H54 (cell line): ENCODE results near the gene ARHGEF25.

Experiments
- DNase-seq: peaks from one replicate; pipeline ENCODE4 v3.0.0; 2011; ENCODE audit warnings: low spot score, mixed read lengths; ENCODE audit not compliant: insufficient read length
- FAIRE-seq: peaks from 3 replicates; lab custom pipeline; 2011; peaks lifted over from hg19 to GRCh38; lab: Jason Lieb, UNC
- POLR2A ChIP-seq: IDR thresholded peaks from 2 replicates; pipeline ENCODE4 v1.6.1; 2011; ENCODE audit warnings: low read depth, mild to moderate bottlenecking, low read length

ARHGEF25 gene

DNA sequence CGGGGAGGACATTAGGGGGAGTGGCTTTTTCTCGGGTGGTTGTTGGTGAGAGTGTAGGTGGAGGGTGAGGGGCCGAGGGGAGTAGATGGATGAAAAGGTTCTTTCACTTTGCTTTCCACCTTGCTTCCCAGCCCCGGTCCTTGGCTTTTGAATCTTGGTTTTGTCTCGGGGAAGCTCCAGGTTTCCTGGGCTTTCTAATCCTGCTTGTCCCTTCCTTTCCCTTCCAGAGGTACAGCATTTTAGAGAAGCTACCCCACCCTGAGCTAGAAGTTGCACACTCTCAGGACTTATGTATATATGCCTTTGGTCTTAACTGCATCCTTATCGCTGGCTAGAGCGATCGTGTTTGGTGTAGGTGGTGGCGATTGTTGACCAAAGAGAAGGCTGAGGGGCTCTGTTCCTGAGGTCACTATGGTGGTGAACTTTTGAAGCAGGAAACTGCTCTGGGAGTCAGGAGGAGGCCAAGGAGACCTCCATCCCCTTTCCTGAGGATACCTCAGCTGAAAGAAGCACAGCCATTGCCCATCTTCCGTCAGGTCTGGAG, 19.4 kb upstream of the ARHGEF25 start:
- TF ChIP-seq POLR2A = no peak
- no peak for FAIRE-seq
- no peak for DNase-seq

DNA sequence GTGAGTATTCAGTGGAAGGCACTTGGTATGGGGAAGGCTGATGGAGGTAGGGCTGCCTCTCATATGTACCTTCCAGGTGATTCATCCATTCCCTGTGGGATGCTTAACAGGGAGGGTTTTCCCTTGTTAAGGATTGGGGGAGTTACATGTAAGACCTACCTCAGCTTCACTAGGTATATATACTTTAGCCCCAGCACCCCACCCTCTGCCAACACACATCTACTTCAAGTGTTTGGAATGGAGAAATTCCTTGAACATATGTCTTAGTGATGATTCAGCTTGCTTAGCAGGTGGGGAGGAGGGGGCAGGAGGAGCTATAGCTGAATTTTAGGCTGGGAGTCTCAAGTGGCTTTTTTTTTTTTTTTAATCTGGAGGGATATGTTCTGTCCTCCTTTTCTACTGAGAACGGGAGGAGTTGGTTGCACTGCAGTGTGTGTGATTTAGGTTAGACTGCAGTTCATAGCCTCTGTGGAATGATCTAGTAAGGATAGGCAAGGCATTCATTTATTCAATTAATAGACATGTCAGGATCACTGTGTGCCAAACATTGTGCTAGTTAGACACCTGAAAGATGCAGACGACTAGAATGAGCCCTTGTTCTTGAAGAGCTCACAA, 18.6 kb upstream of the ARHGEF25 start:
- DNase-seq = peak; percentile 54
- FAIRE-seq = no peak
- TF ChIP-seq POLR2A = no peak

DNA sequence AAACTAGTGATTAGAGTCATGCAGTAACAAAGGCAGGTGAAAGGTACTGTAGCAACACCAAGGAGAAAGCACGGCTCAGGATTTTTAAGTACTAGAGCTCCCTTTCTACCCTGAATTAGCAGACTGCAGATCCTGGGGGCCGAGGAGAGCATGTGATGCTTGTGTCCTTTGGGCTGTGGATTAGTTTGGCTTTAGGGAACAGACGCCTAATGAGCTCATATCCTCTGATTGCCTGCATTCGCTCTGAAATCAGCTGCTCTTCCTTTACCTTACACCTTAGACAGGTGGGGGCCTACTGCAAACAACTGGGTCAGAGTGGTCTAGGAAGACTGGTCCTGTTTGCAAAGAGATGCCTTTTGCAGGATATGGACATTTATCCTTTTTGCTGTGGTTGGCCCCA, 18.0 kb upstream of the ARHGEF25 start:
- no peak for TF ChIP-seq POLR2A
- FAIRE-seq = no peak
- DNase-seq = no peak

DNA sequence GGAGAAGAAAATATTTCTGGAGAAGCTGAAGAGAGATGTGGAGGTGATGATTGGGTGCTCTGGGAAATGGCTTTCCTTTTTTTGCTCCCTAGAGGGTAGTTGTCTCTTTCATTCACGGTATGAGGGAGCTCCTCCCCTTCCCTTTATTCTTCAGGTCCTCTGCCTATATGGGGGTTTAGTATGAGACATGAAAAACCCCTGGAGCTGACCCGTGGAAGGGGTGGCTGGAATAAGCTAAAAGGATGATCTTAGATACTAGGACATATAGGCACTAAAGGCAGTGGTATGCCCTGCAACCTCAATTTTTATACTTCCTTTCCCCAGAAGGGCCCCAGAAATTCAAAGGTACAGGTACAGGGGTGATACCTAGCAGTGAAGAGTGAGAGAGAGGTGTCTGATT, 10.8 kb upstream of the ARHGEF25 start:
- FAIRE-seq = no peak
- no peak for DNase-seq
- no peak for TF ChIP-seq POLR2A

DNA sequence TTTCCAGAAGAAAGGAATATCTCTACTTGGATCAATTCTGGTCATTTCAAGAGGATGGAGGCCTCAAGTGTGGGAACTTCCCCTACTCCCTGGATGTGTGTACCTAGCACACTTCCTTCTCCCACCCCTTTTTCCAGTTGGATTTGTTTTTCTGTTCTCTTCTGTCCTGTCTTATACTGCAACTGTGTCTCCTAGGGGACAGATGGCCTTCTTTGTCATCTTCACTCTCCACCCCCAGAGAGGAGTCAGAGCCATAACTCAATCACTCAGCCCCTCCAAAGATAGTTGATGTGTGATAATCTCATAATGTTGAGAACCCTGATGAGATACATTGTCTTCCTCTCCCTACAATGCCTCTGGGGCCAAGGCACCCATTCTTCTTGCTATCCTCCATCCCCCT, 8.7 kb upstream of the ARHGEF25 start:
- TF ChIP-seq POLR2A = no peak
- no peak for DNase-seq
- FAIRE-seq = no peak

DNA sequence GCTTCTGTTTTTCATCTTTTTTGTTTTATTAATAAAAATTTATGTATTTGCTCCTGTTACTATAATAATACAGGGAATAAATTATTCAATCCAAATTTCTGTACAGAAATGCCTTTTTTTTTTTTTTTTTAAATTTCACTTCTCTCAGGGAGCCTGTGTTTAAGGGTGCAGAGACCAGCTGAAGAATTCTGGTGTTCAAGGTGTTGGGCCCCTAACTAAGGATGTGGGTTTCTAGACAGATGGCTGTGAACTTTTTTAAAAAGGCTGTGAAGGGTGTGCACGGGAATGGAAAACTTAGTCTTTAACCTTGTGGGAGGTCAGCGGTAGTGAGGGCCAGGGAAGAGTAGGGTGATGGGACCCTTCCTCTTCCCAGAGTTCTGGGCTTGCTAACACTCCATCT, 7.9 kb upstream of the ARHGEF25 start:
- no peak for FAIRE-seq
- DNase-seq = no peak
- TF ChIP-seq POLR2A = no peak

DNA sequence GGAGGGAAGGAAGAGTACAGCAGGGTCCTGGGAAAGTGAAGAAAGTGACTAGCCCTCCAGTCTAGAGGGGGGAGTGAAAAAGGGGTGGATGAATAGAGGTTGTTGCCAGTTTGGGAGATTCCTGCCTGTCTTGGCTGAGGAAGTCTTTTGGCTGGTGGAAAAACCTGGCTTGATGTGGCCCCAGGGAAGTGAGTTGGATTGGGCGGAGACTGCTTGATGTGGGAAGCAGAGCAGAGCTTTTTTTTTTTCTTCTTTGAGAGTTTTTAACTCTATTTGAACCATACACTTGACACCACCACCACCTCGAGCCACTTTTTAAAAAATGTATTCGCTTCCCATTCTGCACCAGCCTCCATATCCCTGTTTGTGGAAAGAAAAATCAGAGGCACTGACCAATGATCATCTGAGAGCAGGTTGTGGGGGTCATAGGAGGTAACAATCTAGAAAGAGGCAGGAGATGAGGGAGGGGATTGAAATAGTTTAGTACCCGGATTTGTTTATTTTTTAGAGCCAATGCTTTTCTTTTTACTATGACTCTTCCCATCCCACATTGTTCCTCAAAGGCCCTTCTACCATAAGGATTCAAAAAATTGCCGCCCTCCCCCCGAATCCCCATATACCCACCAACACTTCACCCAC, 7.3 kb upstream of the ARHGEF25 start:
- FAIRE-seq = no peak

DNA sequence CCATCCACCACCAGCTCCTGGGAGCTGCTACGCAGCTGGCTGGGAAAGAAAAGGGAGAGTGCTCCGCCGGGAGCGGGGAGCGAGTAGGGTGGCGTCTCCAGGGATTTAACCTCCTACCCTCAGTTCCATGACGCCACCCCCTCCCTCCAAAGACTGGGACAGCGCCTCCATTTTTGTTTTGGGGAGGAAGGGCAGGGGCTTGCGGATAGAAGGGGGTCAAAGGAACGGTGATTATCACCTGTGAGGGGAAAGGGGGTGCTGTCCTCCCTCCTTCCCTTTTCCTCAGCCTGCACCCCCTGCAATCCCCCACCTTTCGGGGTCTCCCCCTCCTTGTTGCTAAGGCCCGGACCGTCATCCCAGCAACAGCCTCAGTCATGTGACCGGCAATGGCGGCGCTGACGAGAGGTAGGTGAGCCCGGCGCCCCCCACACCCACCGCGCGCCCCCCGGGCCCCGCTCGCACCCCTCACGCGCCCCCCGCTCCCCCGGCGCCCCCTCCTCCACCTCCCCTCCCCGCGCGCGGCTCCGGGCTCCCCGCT, 6.7 kb upstream of the ARHGEF25 start, which contains the start of gene DTX3:
Gene DTX3 (plus strand): TSS at position 371 of the 538 bp plus-strand sequence. CDS start 1,694 bp downstream, outside the sequence.
- peak; percentile 65 for DNase-seq
- TF ChIP-seq POLR2A = no peak
- no peak for FAIRE-seq

More for the DNA sequence above, 7.3 kb upstream of the ARHGEF25 start:
- no peak for DNase-seq
- no peak for TF ChIP-seq POLR2A

DNA sequence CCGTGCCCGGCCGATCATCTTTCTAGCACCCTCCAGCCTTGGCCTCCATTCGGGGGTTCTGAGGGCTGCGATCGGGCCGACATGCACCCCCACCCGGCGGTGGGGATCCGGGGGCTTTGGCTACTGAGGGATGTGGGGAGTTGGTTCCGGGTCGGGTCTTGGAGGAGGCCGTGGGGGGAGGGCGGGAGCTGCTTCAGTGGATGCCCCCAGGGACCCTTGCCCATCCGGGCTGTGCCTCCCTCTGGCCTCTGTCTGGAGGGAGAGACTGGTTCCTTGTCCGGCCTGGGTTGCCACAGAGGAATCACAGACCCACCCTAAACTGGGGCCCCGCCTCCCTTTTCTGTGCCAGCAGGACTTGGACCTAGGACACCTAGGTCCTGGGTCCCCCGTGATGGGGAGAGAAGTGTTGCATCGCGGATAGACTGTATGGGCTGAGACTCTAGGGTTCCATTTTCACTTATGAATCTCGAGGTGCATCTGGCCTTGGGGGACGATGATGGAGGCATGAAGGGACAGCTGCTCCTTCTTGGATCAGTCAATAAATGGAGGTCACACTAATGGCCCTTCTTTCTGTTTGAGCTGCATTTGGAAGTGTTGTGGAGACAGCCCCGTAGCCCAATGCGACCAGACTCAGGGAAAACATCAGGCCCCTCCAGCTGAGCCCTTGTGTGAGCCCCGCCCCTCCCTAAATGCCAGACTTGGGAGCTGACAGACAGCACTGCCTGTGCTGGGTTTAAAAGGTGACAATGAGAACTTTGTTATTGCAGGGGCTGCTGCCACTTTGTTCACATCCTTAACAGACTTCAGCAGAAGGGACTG, 6.0 kb upstream of the ARHGEF25 start:
- no peak for FAIRE-seq
- peak; percentile 44; the same call in 1 of the 2 replicates for TF ChIP-seq POLR2A
- no peak for DNase-seq

DNA sequence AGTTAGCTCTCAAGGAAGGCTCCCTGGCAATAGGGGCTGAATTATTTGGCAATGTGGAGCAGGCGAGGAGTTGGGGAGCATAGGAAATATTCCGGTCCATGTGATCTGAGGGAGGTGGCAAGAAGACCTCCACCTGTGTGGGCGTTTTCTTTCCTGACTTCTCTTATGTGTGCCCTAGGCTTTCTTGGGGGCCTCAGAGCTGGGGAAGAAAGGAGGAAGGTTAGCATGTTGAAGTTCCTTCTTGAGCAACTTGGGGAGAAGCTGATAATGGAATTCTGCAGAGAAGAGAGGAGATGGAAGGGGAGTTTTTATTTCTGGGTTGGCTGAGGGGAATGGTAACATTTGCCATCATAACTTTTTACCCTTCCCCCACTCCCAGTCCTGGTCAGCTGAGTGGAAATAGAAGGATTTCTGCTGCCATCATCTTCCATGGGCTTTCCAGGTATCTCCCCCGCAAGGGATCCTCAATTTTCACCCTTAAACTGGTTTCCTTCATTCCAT, 5.4 kb upstream of the ARHGEF25 start:
- FAIRE-seq = no peak
- TF ChIP-seq POLR2A = no peak
- DNase-seq = no peak

DNA sequence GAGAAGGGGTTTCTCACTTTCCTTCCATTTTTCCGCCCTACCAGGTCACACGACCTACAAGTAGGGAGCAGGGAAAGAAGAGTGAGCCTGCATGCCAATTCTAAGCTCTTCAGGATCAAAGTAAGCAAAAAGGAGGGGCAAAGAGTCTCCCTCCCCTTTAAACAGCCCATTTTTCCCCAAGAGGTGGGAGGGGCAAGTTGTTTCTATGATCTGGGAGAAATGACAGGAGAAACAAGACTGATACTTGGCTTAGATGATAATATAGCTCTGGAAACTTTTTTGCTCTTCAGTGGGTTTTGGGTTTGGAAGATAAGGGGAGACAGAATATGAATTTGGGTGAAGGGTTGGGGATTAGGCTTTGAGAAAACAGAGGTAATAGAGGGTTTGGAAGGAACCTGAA, 4.8 kb upstream of the ARHGEF25 start:
- TF ChIP-seq POLR2A = no peak
- no peak for FAIRE-seq
- no peak for DNase-seq

DNA sequence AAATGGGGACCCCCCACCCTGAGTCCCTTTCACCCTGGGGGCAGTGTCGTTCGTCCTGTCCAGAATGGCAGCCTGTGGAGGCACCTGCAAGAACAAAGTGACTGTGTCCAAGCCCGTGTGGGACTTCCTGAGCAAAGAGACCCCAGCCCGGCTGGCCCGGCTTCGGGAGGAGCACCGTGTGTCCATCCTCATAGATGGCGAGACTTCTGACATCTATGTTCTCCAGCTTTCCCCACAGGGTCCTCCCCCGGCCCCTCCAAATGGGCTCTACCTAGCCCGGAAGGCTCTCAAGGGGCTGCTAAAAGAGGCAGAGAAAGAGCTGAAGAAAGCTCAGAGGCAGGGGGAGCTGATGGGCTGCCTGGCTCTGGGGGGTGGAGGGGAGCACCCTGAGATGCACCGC, 4.4 kb upstream of the ARHGEF25 start:
- no peak for FAIRE-seq
- DNase-seq = no peak
- TF ChIP-seq POLR2A = no peak

DNA sequence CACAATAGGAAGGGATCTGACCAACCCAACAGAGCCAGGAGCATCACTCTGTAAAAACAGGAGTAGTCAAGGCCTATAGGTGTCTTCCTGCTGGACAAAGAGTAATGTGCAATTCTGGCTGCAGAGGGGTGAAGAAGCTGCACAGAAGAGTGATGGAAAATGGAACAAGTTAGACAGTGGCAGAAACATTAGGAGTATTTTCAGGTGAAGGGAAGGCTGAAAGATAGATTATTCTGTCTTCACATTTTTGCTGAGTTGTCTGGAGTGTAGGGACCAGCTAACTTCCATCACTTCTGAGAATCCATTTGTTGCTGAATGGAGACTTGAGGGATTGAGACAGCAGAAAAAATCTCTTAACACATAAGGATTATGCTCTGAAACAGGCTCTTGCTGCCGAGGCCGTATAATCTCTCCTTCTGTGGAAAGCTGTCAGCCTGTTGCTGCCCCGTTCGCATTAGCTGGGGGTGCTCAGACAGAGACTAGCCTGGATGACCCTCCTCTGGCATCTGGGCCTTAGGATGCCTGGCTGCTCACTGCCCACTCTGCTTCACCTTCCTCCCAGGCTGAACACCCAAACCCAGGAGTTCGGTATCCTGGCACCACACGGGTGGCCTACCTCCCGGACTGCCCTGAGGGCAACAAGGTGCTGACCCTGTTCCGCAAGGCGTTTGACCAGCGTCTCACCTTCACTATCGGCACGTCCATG, 3.1 kb upstream of the ARHGEF25 start:
- no peak for DNase-seq
- TF ChIP-seq POLR2A = no peak
- no peak for FAIRE-seq
